NCI-H146 treated with DMSO at 0.1 percent for 48 hours (cell line): ENCODE data around the gene PLXNB3.

Source experiments
- DNase-seq: peaks from one replicate; lab custom pipeline; 2025; ENCODE audit not compliant: unreplicated experiment; lab: John Stamatoyannopoulos, UW

Gene PLXNB3

GRCh38 chrX:153772316-153773217, 8.5 kb downstream of the PLXNB3 start:
- no peak for DNase-seq

GRCh38 chrX:153773218-153773611, 9.2 kb downstream of the PLXNB3 start:
- DNase-seq = no peak

- no peak for DNase-seq
Observed at GRCh38 chrX:153773741-153774575, 9.9 kb downstream of the PLXNB3 start.

GRCh38 chrX:153774576-153775292, 10.7 kb downstream of the PLXNB3 start:
- no peak for DNase-seq

GRCh38 chrX:153775293-153776119, 11.5 kb downstream of the PLXNB3 start:
- DNase-seq = no peak

GRCh38 chrX:153776120-153776599, 12.1 kb downstream of the PLXNB3 start:
- no peak for DNase-seq

GRCh38 chrX:153776611-153777045, 12.6 kb downstream of the PLXNB3 start:
- no peak for DNase-seq

DNA sequence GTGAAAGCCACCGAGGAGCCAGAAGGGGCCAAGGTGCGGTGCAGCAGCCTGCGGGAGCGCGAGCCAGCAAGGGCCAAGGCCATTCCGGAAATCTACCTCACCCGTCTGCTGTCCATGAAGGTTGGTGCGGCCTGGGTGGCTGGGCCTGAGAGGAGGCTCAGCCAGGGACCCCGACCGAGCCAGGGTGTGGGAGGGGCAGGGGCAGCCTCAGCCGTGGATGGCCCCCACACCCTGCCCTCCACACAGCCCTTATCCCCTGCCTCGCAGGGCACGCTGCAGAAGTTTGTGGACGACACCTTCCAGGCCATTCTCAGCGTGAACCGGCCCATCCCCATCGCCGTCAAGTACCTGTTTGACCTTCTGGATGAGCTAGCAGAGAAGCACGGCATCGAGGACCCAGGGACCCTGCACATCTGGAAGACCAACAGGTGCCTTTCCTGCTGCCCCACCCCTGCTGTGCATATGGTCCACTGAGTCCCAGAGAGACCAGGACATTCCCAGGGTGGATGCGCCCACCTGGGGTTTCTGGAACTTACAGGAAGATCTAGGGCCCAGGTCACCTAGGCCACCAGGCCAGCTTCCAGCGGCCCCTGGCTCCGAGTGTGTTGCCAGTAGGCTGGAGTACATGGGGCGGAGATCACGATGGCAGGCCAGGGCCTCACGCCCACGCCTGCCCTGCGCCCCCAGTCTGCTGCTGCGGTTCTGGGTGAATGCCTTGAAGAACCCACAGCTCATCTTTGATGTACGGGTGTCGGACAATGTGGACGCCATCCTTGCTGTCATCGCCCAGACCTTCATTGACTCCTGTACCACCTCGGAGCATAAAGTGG, 13.4 kb downstream of the PLXNB3 start:
- no peak for DNase-seq

DNA sequence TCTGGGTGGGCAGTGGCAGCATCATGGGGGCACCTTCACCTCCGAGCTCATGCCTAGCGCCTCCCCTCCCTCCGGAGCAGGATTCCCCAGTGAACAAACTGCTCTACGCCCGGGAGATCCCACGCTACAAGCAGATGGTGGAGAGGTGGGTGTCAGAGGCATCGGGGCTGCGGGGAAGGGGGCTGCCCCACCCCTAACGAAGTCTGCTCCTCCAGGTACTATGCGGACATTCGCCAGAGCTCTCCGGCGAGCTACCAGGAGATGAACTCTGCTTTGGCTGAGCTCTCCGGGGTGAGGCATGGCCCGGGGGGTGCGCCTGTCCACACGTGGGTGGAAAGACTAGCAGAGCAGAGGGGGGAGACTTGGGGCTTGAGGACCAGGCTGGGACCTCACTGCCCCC, 14.1 kb downstream of the PLXNB3 start:
- no peak for DNase-seq

DNA sequence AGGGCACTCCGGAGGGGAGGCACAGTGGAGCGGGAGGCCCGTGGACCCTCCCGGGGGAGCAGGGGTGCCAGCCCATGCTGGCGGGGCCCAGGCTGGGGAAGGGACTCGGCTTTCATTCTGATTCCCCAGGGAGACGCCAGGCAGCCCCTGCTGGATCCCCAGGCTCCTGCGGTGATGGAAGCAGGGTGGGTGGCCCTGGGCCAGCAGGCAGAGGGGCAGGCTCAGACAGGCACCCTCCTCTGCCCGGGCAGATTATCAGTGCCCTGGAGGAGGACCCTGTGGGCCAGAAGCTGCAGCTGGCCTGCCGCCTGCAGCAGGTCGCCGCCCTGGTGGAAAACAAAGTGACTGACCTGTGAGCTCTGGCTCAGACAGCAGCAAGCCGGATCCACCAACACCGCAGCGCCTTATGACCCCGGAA, 14.6 kb downstream of the PLXNB3 start:
- DNase-seq = no peak

GRCh38 chrX:153779891-153780677, 16.0 kb downstream of the PLXNB3 start:
- DNase-seq = no peak

- no peak for DNase-seq
Observed at GRCh38 chrX:153780678-153781427, 16.8 kb downstream of the PLXNB3 start, which contains the start of gene SRPK3. TSS of gene SRPK3 (plus strand) at chrX:153781041. CDS start at chrX:153781087, 46 bp downstream.

GRCh38 chrX:153781428-153782047, 17.5 kb downstream of the PLXNB3 start:
- DNase-seq = no peak

DNA sequence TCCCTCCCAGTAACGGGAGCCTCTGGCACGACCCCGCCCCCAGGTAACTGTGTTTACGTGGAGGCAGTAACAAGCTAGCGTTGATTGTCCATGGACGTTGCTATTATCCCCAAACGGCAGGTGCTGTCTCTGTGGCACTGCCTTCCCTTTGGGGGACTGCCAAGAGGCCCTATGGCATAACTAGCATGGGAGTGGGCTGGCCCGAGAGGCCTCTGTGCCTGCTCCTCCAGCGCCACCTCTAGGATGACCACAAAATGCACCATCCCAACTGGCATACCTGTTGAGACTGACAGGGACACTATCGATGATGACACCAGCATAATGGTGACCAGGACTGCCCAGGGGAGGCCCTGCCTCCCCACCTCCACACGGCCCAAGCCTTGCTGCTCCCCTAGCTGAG, 18.3 kb downstream of the PLXNB3 start:
- peak; percentile 42 for DNase-seq

DNA sequence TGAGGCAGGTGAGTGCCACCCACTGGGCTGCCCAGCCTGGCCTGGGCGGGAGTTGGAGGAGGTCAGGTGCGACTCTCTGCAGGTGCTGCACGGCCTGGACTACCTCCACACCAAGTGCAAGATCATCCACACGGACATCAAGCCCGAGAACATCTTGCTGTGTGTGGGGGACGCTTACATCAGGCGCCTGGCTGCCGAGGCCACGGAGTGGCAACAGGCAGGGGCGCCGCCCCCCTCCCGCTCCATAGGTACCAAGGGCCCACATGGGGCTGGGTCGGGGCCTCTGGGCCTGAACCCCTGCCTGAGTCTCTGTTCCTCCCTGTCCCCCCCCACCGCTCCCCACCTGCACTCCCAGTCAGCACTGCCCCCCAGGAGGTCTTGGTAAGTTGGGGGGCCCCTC, 18.8 kb downstream of the PLXNB3 start:
- no peak for DNase-seq

GRCh38 chrX:153783378-153784013, 19.4 kb downstream of the PLXNB3 start:
- no peak for DNase-seq
